Caco-2 (cell line): ENCODE results near the gene ULK2. TPM values are rescaled to one million over a fixed set of nuclear protein-coding genes. Genes with fewer than 3 reads are reported as not detected.
A peak's percentile ranks its signal among the peaks of the same experiment; 100 is the strongest.

Experiments
- BruUV-seq: library from RNA; stranded (reverse); fragments of 400-500 nt; replicated peaks from 2 replicates; lab custom pipeline; 2021; lab: Mats Ljungman, UMichigan
- CTCF ChIA-PET: fragments of 300-600 bp; sonication (Branson Sonifier 250); formaldehyde crosslinking; loops from one replicate; lab custom pipeline; 2022; ENCODE audit warnings: antibody characterized with exemption; lab: Charles Lee
- POLR2A ChIA-PET: fragments of 300-600 bp; sonication (Branson Sonifier 250); formaldehyde crosslinking; loops from one replicate; lab custom pipeline; 2022; ENCODE audit warnings: antibody characterized with exemption; lab: Charles Lee
- DNase-seq, 2 experiments: peaks; one replicate each; pipeline versions ENCODE4 v3.0.0 to v3.0.0-alpha.2; 2020 to 2022
- H3K27me3 ChIP-seq: replicated peaks from 2 replicates; pipeline ENCODE4 v1.6.0; 2011; ENCODE audit warnings: low read length; ENCODE audit not compliant: control insufficient read depth, insufficient read depth
- H3K36me3 ChIP-seq: 2 replicates; pipeline ENCODE4 v1.5.1; 2011; ENCODE audit warnings: low read length; ENCODE audit not compliant: control insufficient read depth, insufficient read depth
- H3K4me1 ChIP-seq: fragments of 250-450 bp; sonication (Bioruptor Pico); 2 replicates; pipeline ENCODE4 v1.5.1; 2020; ENCODE audit warnings: mild to moderate bottlenecking
- H3K4me3 ChIP-seq: 2 replicates; pipeline ENCODE4 v1.5.1; 2011; ENCODE audit warnings: low read depth, mild to moderate bottlenecking, control low read depth, low read length
- H3K9me3 ChIP-seq: fragments of 250-450 bp; sonication (Bioruptor Pico); 2 replicates; pipeline ENCODE4 v1.5.1; 2020; ENCODE audit warnings: mild to moderate bottlenecking, moderate library complexity
- H3K27ac Mint-ChIP-seq: one replicate; pipeline ENCODE4 v1.8.0; 2022; ENCODE audit warnings: mixed read lengths; ENCODE audit not compliant: unreplicated experiment
- H3K27me3 Mint-ChIP-seq: one replicate; pipeline ENCODE4 v1.8.0; 2022; ENCODE audit warnings: mixed read lengths; ENCODE audit not compliant: insufficient read depth, unreplicated experiment
- H3K36me3 Mint-ChIP-seq: one replicate; pipeline ENCODE4 v1.8.0; 2022; ENCODE audit warnings: mild to moderate bottlenecking, mixed read lengths; ENCODE audit not compliant: insufficient read depth, unreplicated experiment
- H3K4me1 Mint-ChIP-seq: one replicate; pipeline ENCODE4 v1.8.0; 2022; ENCODE audit warnings: low read depth, mixed read lengths; ENCODE audit not compliant: unreplicated experiment
- H3K4me3 Mint-ChIP-seq: one replicate; pipeline ENCODE4 v1.8.0; 2022; ENCODE audit warnings: mild to moderate bottlenecking, moderate library complexity, mixed read lengths; ENCODE audit not compliant: unreplicated experiment
- H3K9me3 Mint-ChIP-seq: one replicate; pipeline ENCODE4 v1.8.0; 2022; ENCODE audit warnings: mixed read lengths; ENCODE audit not compliant: unreplicated experiment
- CTCF ChIP-seq, 2 experiments: fragments of 200-600 bp in 1 of 2; IDR thresholded peaks; 1 replicate in 1 of 2; 2 replicates in 1 of 2; pipeline versions ENCODE4 v1.5.1 to v1.8.0; 2011 to 2022; ENCODE audit warnings: antibody characterized with exemption in 1 of 2, control low read depth in 1 of 2, inconsistent platforms in 1 of 2, low read depth in 1 of 2, low read length in 1 of 2, mild to moderate bottlenecking in 1 of 2, moderate library complexity in 1 of 2; ENCODE audit not compliant: insufficient read depth in 1 of 2, severe bottlenecking in 1 of 2, unreplicated experiment in 1 of 2
- intact Hi-C: fragments of 100-400 bp; cut with micrococcal nuclease; formaldehyde crosslinking; loops from one replicate; pipeline ENCODE4 v1.10.0; 2022; ENCODE audit not compliant: unreplicated experiment
- total RNA-seq: library from RNA; stranded (reverse); gene quantifications from 2 replicates; pipeline ENCODE4 v1.2.3, GENCODE V29; 2022

The ULK2 gene
- total RNA-seq, 1 experiment from 2014 or later: 9.2 TPM

GRCh38 chr17:19909139-19909538, 41.4 kb upstream of the ULK2 start:
- intact Hi-C loops: no loop called here
- ChIA-PET CTCF (no interaction called here), POLR2A (no interaction called here)
- no peaks in the 10 kb centered on the region for H3K4me1 ChIP-seq
- no TSS peak for BruUV-seq
- H3K27me3 ChIP-seq: no peaks in the 10 kb centered on the region
- no peak for TF ChIP-seq CTCF (IDR thresholded peaks at IDR 0.05; ENCODE audit: insufficient read depth in 1 of 2, low read depth in 1 of 2, low read length in 1 of 2, severe bottlenecking in 1 of 2, unreplicated experiment in 1 of 2)
- H3K36me3 Mint-ChIP-seq: peaks cover 90% of the 10 kb centered on the region
- H3K4me3 ChIP-seq: no peak overlapping the region
- no peaks in the 10 kb centered on the region for H3K27me3 Mint-ChIP-seq
- peaks cover 6% of the 10 kb centered on the region for H3K4me1 Mint-ChIP-seq
- H3K36me3 ChIP-seq: peaks cover 2% of the 10 kb centered on the region
- DNase-seq: no peak
- no peaks in the 10 kb centered on the region for H3K9me3 ChIP-seq
- H3K9me3 Mint-ChIP-seq: no peaks in the 10 kb centered on the region
- H3K27ac Mint-ChIP-seq: peak overlapping the region; percentile 81
- H3K4me3 Mint-ChIP-seq: no peak overlapping the region

- H3K27me3 ChIP-seq: no peaks in the 10 kb centered on the region; the same call in 1 of the 2 replicates
- no peak for DNase-seq
- H3K9me3 Mint-ChIP-seq: no peaks in the 10 kb centered on the region
- no peaks in the 10 kb centered on the region for H3K4me1 ChIP-seq
- H3K4me3 ChIP-seq: no peak overlapping the region
- no TSS peak for BruUV-seq
- peaks cover 92% of the 10 kb centered on the region for H3K36me3 Mint-ChIP-seq
- ChIA-PET POLR2A (no interaction called here), CTCF (no interaction called here)
- no peak overlapping the region for H3K27ac Mint-ChIP-seq
- no peaks in the 10 kb centered on the region for H3K9me3 ChIP-seq
- intact Hi-C loops: loop anchor here (1.0 kb wide), 1 partner anchor 43 kb away; no protein-coding TSS in a partner anchor
- no peaks in the 10 kb centered on the region for H3K27me3 Mint-ChIP-seq
- H3K36me3 ChIP-seq: peaks cover 4% of the 10 kb centered on the region
- peaks cover 6% of the 10 kb centered on the region for H3K4me1 Mint-ChIP-seq
- H3K4me3 Mint-ChIP-seq: no peak overlapping the region
- TF ChIP-seq CTCF (IDR thresholded peaks at IDR 0.05; ENCODE audit: insufficient read depth in 1 of 2, low read depth in 1 of 2, low read length in 1 of 2, severe bottlenecking in 1 of 2, unreplicated experiment in 1 of 2): no peak
Measured at GRCh38 chr17:19905502-19905901, 37.8 kb upstream of the ULK2 start.

- H3K4me1 Mint-ChIP-seq: peaks cover 6% of the 10 kb centered on the region
- Histone ChIP-seq H3K9me3 (no peaks in the 10 kb centered on the region), H3K36me3 (peaks cover 6% of the 10 kb centered on the region), H3K27me3 (no peaks in the 10 kb centered on the region; the same call in 1 of the 2 replicates), H3K4me3 (no peak overlapping the region), H3K4me1 (no peaks in the 10 kb centered on the region)
- no peaks in the 10 kb centered on the region for H3K27me3 Mint-ChIP-seq
- H3K27ac Mint-ChIP-seq: no peak overlapping the region
- H3K4me3 Mint-ChIP-seq: no peak overlapping the region
- peaks cover 92% of the 10 kb centered on the region for H3K36me3 Mint-ChIP-seq
- ChIA-PET CTCF (no interaction called here), POLR2A (no interaction called here)
- no peak for DNase-seq
- TF ChIP-seq CTCF (IDR thresholded peaks at IDR 0.05; ENCODE audit: insufficient read depth in 1 of 2, low read depth in 1 of 2, low read length in 1 of 2, severe bottlenecking in 1 of 2, unreplicated experiment in 1 of 2): no peak
- no TSS peak for BruUV-seq
- no peaks in the 10 kb centered on the region for H3K9me3 Mint-ChIP-seq
- intact Hi-C loops: loop anchor here (1.0 kb wide), 1 partner anchor 43 kb away; no protein-coding TSS in a partner anchor
Measured at GRCh38 chr17:19904924-19905323, 37.2 kb upstream of the ULK2 start.
